ENCODE results near the gene DPP6.
"Not testable (repeated sequence)": the region's sequence is repeated elsewhere in the genome, so short reads cannot be mapped to it uniquely, and the experiment has no call there.

Gene DPP6

GRCh38 chr7:154934353-154934952 is 882.3 kb downstream of the DPP6 start:
- DNase-seq (ENCODE audit: low spot score) = not testable (repeated sequence)

- no peak for DNase-seq (ENCODE audit: low spot score)
Observed at GRCh38 chr7:154937837-154938236, 885.6 kb downstream of the DPP6 start.

GRCh38 chr7:154942691-154943090 is 890.5 kb downstream of the DPP6 start:
- no peak for DNase-seq (ENCODE audit: low spot score)
